SW480 (cell line): ENCODE results near the gene HUS1B.
"Not testable (repeated sequence)": the region's sequence is repeated elsewhere in the genome, so short reads cannot be mapped to it uniquely, and the experiment has no call there.

Experiments used
- DNase-seq: peaks from one replicate; pipeline ENCODE4 v3.0.0-alpha.2; 2016; ENCODE audit warnings: low spot score

The HUS1B gene

DNA sequence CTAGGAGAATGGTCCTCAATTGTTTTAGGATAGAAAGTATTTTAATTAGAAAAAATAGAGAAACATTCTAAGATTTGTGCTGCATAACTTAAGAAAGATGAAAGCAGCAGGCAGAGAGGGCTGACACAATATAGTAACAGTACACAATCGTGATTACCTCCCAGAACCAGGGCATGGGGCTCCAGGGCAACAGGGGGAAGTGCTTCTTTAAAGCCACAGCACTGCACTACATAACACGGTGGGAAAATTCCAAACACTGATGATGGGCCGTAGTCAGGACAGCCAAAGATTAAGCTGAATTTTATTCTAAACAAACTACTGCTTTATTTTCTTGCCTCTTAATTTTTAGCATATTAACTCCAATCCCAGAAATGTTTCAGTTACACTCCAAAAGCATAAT lies 21.6 kb upstream of the HUS1B start:
- DNase-seq = no peak

DNA sequence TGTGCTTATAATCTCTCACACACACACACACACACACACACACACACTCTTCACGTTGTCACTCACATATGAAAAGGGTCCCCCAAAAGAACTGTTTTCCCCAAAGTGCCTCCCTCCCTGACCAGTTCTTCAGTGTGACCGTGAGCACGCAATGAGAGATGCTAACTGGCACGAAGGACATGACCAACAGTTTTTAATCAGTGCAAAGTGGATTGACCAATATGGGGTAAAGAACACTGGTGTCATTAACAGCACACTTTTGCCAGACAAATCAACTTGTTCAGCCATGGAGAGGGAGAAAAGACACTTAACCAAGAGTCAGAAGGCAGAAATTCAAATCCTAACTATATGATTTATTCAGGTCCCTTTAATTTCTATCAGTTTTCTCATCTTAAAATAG lies 21.0 kb upstream of the HUS1B start:
- DNase-seq = no peak

DNA sequence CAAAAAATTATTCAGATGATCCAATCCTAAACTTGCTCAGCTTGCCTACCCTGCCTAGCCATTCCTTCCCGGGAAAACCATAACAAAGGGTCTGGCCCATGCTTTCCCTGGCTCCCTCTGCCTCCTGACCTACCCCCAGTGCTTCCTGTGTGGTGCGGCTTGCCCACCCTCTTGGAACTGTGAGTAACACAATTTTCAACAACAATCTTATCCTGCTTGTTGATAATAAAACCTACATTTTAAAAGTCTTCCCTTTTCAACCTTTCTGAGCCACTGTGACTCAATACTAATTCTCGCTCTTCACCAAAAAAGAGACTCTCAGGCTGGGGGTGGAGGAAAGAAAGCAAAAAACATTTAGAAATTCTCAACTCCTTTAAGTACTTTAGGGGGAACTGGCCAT lies 18.1 kb upstream of the HUS1B start:
- no peak for DNase-seq

DNA sequence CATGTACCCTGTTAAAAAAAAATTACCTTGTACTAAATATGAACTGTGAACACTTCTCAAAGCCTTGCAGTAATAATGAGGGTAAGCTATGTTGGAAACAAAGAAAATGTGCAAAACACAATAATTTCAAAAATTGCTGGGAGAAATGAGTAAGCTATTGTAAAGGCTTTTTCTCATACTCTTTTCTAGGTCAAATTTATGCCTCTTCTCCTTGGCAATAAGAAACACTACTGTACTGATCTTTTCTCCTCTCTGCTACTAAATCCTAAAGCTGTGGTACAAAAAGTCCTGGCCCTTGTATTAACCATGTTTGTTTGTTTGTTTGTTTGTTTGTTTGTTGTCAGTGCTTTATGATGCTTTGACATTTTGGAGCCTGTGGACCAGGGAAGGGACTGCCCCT lies 17.5 kb upstream of the HUS1B start:
- no peak for DNase-seq

DNA sequence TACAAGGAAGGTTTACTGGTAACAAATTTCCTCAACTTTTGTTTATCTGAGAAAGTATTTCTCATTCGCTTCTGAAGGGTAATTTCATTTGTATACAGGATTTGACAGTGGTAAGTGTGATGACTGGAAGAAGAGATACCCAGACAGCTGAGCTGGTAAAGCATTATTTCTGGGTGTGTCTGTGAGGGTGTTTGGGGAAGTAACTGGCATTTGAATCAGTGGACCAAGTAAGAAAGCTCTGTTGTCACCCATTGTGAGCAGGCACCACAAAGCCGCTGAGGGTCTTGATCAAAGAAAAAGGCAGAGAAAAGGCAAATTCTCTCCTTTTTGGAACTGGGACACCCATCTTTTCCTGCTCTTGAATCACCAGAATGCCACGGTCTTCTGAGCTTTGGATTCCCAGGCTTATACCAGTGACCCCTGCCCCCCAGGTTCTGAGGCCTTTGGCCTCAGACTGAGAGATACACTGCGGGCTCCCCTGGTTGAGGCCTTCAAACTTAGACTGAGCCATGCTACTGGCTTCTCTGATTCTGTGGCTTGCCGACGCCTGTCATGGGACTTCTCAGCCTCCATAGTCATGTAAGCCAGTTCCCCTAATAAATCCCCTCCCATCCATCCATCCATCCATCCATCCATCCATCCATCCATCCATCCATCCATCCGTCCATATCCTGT lies 10.5 kb upstream of the HUS1B start:
- no peak for DNase-seq

DNA sequence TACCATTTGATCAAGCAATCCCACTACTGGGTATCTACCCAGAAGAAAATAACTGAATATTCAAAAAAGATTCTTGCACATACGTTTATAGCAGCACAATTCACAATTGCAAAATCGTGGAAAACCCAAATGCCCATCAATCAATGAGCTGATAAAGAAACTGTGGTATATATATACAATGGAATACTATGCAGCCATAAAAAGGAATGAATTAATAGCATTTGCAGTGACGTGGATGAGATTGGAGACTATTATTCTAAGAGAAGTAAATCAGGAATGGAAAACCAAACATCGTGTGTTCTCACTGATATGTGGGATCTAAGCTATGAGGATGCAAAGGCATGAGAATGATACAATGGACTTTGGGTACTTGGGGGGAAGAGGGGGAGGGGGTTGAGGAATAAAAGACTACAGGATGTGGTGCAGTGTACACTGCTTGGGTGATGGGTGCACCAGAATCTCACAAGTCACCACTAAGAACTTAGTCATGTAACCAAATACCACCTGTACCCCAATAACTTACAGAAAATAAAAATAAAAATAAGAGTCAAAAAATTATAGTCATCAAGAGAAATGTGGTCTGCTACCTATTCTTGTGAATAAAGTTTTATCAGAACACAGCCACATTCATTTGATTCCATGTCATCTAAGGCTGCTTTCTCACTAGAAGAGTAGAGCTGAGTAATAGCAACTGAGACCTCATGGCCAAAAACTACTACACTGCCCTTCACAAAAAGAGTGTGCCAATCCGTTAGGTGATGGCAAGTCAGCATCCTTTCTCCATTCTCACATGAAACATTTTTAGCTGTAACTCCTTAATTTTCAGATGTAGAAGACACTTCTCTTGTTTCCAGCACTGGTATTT lies 8.7 kb upstream of the HUS1B start:
- no peak for DNase-seq

DNA sequence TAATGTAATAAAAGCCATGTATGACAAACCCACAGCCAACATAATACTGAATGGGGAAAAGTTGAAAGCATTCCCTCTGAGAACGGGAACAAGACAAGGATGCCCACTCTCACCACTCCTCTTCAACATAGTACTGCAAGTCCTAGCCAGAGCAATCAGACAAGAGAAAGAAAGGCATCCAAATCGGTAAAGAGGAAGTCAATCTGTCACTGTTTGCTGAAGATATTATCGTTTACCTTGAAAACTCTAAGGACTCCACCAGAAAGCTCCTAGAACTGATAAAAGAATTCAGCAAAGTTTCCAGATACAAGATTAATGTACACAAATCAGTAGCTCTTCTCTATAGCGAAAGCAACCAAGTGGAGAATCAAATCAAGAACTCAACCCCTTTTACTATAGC lies 6.9 kb upstream of the HUS1B start:
- not testable (repeated sequence) for DNase-seq

DNA sequence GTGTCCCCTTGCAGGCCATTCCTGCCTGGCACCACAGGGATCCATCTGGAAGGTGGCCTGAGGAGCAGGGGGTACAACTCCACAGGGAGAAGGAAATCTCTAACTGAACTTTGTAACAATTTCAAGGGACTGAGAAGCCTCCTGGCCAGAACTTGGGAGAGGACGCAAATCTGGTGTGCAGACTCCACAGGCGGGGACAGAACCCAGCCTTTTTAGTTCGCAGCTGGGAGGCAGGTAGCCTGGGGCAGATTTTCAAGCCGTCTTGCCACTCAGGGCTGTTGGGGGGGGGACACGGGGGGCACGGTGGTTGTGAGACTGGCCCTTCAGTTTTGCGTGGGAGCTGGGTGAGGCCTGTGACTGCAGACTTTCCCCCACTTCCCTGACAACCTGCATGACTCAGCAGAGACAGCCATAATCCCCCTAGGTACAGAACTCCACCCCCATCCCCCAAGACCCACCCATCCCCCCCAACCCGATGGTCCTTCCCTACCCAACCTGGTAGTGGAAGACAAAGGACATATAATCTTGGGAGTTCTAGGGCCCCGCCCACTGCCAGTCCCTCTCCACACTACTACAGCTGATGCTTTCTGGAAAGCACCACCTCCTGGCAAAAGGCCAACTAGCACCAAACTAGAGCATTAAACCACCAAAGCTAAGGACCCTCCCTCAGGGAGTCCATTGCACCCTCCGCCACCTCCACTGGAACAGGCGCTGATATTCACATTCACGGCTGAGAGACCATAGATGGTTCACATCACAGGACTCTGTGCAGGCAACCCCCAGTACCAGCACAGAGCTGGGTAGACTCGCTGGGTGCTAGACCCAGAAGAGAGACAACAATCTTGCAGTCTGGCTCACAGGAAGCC lies 3.0 kb upstream of the HUS1B start:
- no peak for DNase-seq

DNA sequence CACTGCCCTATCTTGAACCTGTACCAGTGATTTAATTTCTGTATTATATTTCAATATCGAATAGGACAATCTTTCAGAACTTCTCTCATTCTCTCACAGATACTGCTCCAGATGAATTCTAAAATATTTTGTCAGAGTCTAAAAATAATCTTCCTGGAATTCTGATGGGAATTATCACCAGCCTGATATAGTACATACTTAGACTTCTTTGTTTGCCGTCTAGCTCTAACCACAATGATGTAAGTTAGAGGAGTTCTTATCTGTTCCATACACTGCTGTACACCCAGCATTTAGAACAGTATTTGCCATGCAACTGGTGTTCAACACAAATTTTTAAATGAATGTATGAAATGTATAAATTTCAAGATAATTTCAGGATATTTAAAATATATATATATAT lies 1.3 kb upstream of the HUS1B start:
- DNase-seq = no peak

DNA sequence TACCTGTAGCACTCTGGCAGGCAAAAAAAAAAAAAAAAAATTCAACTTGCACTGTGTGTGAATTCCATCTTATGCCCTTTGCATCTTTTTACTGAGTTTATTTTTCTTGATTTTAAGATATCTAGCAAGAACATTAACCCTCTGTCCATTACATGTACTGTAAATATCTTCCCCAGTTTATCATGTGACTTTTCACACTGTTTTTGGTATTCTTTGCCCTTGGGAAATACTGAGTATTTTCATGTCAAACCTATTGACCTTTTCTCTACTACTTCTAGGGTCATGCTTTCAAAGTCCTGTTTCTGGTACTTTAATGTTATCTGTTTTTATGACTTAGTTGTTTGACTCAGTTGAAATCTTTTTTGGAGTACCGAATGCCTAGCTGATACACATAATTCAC lies 843 bp upstream of the HUS1B start:
- no peak for DNase-seq

DNA sequence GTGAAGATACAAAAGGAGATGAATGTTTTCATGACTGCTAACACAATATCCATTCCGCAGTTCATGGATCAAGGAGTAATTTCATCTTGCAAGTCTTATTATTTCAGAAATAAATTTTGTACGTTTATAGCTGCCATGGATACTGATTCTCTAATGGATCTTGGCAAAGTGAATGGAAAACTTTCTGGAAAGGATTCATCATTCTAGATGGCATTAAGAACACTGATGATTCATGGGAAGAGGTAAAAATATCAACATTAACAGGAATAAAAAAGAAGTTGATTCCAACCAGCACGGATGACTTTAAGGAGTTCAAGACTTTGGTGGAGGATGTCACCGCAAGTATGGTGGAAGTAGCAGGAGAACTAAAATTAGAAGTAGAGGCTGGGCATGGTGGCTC lies 2.8 kb downstream of the HUS1B start:
- no peak for DNase-seq

DNA sequence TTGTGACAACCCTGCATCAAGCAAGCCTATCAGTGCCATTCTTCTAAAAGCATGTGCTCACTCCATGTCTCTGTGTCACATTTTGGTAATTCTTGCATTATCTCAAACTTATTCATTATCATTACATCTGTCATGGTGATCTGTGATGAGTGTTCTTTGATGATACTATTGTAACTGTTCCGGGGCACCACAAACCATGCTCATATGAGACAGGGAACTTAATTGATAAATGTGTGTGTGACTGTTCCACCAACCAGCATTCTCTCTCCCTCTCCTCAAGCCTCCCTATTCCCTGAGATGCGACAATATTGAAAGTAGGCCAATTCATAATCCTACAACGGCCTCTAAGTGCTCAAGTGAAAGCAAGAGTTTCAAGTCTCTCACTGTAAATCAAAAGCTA lies 4.0 kb downstream of the HUS1B start:
- no peak for DNase-seq

DNA sequence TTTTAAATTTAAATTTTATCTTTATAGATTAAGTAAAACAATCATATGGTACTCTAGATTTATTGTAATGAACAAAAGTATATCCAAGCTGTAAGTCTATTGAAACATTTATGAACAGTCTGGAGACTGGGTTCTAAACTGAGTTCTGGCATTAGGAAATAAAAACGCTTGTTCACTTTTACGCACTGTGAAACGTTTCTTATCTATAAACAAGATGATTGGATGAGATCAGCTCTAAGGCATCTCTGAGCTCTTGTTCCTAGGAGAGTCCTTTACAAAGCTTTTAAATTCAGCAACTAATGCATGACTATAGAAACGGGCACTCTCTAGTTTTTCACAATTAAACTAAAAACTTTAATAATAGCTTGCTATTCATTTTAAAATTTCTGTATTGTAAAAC lies 6.8 kb downstream of the HUS1B start:
- DNase-seq = no peak

DNA sequence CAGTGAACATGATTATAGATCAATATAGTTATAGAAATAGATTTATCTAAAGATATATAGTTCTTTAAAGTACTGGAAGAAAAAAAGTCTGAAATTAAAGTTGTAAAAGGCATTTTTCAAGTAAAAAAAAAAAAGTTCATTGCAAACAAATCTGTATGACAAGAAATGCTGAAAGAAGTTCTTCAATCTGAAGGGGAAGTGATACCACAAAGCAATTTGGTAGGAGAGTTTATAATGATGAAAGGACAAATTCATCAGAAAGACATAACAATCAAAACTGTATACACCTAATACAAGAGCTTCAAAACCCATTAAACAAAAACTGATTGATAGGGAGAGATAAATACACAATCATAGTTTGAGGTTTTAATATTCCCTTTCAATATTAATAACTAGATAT lies 14.1 kb downstream of the HUS1B start:
- no peak for DNase-seq

DNA sequence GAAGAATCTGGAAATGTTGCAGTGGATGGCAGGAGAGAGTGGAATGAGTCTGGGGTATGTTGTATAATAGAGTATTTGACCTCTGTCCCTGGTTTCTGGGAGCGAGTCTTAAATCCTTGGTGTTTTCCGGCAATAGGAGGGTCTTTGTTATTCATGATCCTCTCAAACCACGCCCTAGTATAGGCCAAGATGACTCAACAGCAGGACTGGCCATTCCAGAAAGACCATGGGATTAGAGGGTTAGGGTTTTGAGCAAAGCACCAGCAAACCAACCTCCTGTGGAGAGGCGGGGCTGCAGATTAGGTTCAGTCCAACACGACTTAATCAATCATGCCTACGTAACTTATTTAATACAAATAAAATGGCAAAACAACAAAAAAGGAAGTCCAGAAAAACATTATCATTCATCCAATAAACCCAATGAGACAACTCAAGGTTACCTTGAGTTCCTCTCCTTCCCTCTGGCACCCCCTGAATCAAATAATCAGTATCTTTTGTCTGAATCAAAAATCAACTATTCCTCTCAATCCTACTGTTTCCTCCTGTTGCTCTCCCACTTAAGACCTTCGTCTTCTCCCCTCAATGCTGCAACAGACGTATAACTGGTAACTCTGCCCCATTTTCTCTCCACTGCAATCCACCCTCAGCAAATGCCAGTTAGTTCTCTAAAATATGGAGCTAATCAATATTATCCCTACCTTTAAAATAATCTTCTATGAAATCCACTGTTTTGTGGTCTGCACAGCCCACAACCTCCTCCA lies 15.5 kb downstream of the HUS1B start:
- DNase-seq = no peak

DNA sequence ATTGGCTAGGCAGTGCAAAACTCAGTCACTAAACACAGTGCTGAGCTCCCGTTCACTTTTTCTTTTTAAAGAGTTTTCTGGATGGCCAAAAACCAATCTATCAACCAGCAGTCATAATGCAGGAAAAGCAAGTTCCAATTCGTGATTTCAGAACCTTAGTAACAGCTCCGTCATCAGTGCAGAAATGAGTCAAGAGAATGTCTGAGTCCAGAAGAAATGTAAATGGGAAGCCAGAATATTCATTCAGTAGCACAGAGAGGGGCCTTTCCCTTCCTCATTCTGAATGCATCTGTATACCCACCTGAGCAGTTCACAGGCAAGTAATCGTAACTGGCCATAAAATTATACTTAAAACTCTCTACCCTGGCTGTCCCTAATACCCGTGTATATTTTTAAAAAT lies 20.4 kb downstream of the HUS1B start:
- DNase-seq = no peak

DNA sequence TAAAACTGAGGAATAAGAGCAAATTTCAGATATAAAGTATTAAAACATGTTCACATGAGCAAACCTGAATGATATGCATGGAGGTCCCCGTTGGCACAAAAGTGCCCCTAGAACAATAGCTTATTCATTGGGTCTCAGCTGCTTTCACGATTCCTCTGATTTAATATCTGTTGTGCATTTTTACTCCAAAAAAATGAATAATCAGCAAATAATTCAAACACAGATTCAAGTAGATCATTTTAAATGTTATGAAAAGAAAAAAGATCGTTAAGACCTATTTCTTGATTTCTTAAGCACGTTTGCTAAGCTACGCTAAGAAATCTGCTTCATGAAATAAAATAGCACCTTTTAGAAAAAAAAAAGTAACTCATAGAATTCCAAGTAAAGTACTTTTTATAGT lies 21.7 kb downstream of the HUS1B start:
- DNase-seq = no peak

DNA sequence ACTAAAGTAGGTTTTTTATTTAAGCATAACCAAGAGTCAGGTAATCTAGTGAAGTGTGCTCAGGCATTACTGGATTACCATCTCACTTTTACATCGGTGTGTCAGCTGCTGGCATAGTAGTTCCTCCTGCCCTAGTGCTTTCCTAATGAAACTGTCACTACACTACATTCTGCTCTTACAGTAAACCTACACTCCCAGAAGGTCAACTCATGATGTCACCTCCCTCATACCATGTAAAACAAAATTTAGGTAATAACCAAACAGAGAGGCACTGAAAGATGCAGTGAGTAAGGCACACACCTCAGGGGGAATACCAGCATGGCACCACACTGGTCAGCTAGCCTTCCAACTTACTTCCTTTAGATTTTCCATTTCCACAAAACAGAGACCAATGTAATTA lies 23.3 kb downstream of the HUS1B start:
- no peak for DNase-seq

DNA sequence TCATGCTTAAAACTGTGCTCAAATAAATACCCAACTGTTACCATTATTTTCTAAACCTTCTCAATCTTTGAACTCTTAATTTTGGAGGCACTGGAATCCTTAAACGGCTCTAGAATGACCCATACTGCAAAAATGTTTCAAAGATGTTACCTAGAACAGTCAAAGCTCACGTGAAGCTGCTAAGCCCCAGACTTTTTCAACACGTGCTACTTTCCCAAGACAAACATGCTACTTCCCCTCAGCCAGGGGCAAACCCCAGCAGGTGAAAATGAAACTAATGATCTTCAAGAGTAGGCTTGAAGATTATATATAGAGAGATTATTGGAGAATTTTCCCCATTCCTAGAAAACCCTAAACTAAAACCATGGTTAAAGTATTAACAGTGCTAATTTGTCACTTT lies 28.1 kb downstream of the HUS1B start:
- DNase-seq = no peak

DNA sequence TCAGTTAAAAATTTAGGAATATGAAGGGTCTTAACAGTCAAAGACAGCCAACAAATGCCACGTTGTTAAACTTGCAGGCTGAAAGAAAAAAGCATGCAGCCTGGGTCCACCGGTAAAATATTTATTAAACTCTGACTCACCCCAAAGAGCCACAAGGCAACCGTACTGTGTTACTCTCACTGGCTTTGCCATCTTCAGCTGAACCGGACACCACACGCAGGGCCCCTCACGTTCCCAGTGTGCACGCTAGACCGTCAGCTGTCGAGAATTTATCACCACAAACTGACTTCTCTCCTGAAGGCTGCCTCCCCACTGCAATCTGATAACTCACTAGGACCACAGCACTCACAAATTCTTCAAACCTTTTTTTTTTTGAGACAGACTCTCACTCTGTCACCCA lies 30.7 kb downstream of the HUS1B start:
- no peak for DNase-seq

DNA sequence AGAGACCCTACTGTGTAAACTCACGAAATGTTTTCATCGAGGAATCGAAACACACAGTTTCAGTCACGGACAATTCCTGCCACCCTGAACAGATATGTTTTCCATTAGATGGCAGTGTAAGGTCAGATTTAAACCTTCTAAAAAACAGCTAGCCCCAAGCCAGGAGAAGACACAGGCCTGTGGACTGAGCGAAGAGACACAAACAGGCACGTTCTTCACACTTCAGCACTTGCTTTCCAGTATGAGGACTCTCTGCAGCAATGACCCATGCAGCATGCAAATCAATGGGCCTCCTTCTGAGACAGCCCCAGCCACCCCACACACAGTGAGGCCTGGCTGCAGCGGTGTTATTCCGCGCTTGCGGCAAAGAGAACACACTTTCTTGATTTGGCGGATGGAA lies 31.9 kb downstream of the HUS1B start:
- DNase-seq = peak; percentile 11

DNA sequence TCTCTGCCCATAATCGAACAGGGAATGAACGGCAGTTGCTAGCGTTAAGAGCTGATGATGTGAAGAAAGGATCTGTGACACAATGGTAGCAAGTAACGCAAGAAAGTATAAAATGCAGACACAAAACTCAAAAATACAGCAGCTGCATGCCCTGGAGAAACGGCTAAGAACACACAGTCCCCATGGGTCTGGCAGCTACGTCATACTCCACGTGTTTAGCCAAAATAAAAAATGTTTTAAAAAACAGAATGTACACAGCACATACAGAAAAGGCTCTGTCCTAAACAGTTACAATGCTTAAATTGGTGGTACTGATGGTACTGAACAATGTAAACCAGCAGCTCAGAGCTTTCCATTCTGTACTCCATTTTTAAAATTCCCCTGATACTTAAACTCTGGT lies 34.4 kb downstream of the HUS1B start:
- DNase-seq = no peak
